ENCODE results near the gene PALLD. TPM values are rescaled to one million over a fixed set of nuclear protein-coding genes. Genes with fewer than 3 reads are reported as not detected.

The PALLD gene
- polyA plus RNA-seq, 3 donors, result 6.1 to 11.8 (median 9.9) TPM

DNA sequence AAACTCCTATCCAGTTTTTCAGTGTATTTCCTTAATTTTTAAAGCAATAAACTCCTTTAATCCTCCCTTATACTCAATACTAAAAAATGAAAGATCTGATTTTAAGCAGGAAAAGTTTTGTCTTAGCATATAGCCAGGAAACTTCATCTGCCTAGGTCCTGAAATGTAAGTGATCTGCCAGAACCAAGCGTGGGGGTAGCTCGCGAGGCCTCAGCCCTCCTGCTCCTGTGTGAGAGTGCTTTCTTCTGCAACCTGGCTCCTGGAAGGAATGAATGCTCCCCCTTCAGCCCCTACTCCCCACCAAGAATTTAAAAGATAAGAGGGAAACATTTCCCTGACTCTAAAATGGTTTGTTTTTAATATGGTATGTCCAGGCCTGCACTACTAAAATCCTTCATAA lies 353.1 kb downstream of the PALLD start:
- Mint-ChIP-seq H3K4me3 (no peak overlapping the region), H3K27me3 (ENCODE audit: low read depth in 3 of 3) (peaks cover 0 to 5% (median under 1%) of the 10 kb centered on the region in 3 donors), H3K27ac (no peak overlapping the region), H3K9me3 (no peaks in the 10 kb centered on the region), H3K36me3 (no peaks in the 10 kb centered on the region), H3K4me1 (peaks cover 49% of the 10 kb centered on the region)
- no peak overlapping the region for H3K4me2 ChIP-seq (replicated peaks; ENCODE audit: extremely low read depth, low read length, poor library complexity, severe bottlenecking)
- TF ChIP-seq, protein P1, sequence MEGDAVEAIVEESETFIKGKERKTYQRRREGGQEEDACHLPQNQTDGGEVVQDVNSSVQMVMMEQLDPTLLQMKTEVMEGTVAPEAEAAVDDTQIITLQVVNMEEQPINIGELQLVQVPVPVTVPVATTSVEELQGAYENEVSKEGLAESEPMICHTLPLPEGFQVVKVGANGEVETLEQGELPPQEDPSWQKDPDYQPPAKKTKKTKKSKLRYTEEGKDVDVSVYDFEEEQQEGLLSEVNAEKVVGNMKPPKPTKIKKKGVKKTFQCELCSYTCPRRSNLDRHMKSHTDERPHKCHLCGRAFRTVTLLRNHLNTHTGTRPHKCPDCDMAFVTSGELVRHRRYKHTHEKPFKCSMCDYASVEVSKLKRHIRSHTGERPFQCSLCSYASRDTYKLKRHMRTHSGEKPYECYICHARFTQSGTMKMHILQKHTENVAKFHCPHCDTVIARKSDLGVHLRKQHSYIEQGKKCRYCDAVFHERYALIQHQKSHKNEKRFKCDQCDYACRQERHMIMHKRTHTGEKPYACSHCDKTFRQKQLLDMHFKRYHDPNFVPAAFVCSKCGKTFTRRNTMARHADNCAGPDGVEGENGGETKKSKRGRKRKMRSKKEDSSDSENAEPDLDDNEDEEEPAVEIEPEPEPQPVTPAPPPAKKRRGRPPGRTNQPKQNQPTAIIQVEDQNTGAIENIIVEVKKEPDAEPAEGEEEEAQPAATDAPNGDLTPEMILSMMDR (IDR thresholded peaks at IDR 0.05), result no peak
- no peaks in the 10 kb centered on the region for H3K9me3 ChIP-seq (replicated peaks in 1 of 2; ENCODE audit: control insufficient read depth in 1 of 2, insufficient read depth in 1 of 2, low read length in 2 of 2)
- no peaks in the 10 kb centered on the region for H3K36me3 ChIP-seq (replicated peaks in 1 of 2; ENCODE audit: control insufficient read depth in 1 of 2, insufficient read depth in 2 of 2, low read length in 2 of 2)
- no CpG with 5 or more reads among the region's 3 CpGs for WGBS (ENCODE audit: insufficient coverage)
- no peak for DNase-seq
- no peak overlapping the region for H3K9ac ChIP-seq (ENCODE audit: insufficient read depth, low read length, poor library complexity, severe bottlenecking)
- H3K4me3 ChIP-seq (replicated peaks in 1 of 3; ENCODE audit: low read depth in 2 of 3, low read length in 3 of 3), result no peak overlapping the region
- no peaks in the 10 kb centered on the region for H3K79me2 ChIP-seq (ENCODE audit: insufficient read depth, low read length)
- no peaks in the 10 kb centered on the region for H3K27me3 ChIP-seq (ENCODE audit: control insufficient read depth in 2 of 2, insufficient read depth in 2 of 2, low read length in 2 of 2)
- intact Hi-C loops (cut with micrococcal nuclease), result no loop called here
- no peak overlapping the region for H3K27ac ChIP-seq (ENCODE audit: low read depth in 1 of 2, low read length in 2 of 2)
- no peaks in the 10 kb centered on the region for H4K20me1 ChIP-seq (ENCODE audit: insufficient read depth, low read length)
- H3K4me1 ChIP-seq (ENCODE audit: control insufficient read depth in 1 of 2, insufficient read depth in 2 of 2, low read length in 2 of 2), result peaks cover 32 to 48% of the 10 kb centered on the region in 2 donors
- H2AFZ ChIP-seq (ENCODE audit: insufficient read depth, low read depth, low read length, poor library complexity, severe bottlenecking), result no peak overlapping the region

DNA sequence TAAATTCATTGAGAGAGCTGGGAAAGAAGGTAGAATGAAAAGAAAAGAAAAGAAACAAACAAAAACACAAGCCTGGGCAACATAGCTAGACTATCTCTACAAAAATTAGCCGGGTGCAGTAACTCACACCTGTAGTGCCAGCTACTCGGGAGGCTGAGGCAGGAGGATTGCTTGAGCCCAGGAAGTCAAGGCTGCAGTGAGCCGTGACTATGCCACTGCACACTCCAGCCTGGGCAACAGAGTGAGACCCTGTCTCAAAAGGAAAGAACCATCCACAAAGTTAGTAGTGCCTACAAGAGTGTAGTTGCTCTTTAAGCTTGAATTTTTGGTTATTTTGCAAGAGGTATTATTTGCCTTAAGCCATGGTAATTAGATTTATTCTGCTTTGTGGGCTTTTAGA lies 355.5 kb downstream of the PALLD start:
- no peak overlapping the region for H2AFZ ChIP-seq (ENCODE audit: insufficient read depth, low read depth, low read length, poor library complexity, severe bottlenecking)
- intact Hi-C loops (cut with micrococcal nuclease), result no loop called here
- no peaks in the 10 kb centered on the region for H3K9me3 ChIP-seq (replicated peaks in 1 of 2; ENCODE audit: control insufficient read depth in 1 of 2, insufficient read depth in 1 of 2, low read length in 2 of 2)
- H4K20me1 ChIP-seq (ENCODE audit: insufficient read depth, low read length), result no peaks in the 10 kb centered on the region
- 93% methylated on average over 3 of the region's 3 CpGs for WGBS (ENCODE audit: insufficient coverage)
- H3K27ac ChIP-seq (ENCODE audit: low read depth in 1 of 2, low read length in 2 of 2), result no peak overlapping the region
- H3K4me1 ChIP-seq (ENCODE audit: control insufficient read depth in 1 of 2, insufficient read depth in 2 of 2, low read length in 2 of 2), result peaks cover 31 to 44% of the 10 kb centered on the region in 2 donors
- no peaks in the 10 kb centered on the region for H3K27me3 ChIP-seq (ENCODE audit: control insufficient read depth in 2 of 2, insufficient read depth in 2 of 2, low read length in 2 of 2)
- peaks cover 0 to 5% (median 0%) of the 10 kb centered on the region in 3 donors for H3K27me3 Mint-ChIP-seq (ENCODE audit: low read depth in 3 of 3)
- H3K4me1 Mint-ChIP-seq, result peaks cover 45% of the 10 kb centered on the region
- no peak overlapping the region for H3K4me2 ChIP-seq (replicated peaks; ENCODE audit: extremely low read depth, low read length, poor library complexity, severe bottlenecking)
- H3K9ac ChIP-seq (ENCODE audit: insufficient read depth, low read length, poor library complexity, severe bottlenecking), result no peak overlapping the region
- H3K36me3 ChIP-seq (replicated peaks in 1 of 2; ENCODE audit: control insufficient read depth in 1 of 2, insufficient read depth in 2 of 2, low read length in 2 of 2), result no peaks in the 10 kb centered on the region
- TF ChIP-seq, protein P1 (IDR thresholded peaks at IDR 0.05), result no peak
- no peaks in the 10 kb centered on the region for H3K79me2 ChIP-seq (ENCODE audit: insufficient read depth, low read length)
- H3K9me3 Mint-ChIP-seq, result no peaks in the 10 kb centered on the region
- DNase-seq, result no peak
- no peak overlapping the region for H3K4me3 ChIP-seq (replicated peaks in 1 of 3; ENCODE audit: low read depth in 2 of 3, low read length in 3 of 3)
- H3K4me3 Mint-ChIP-seq, result no peak overlapping the region
- H3K27ac Mint-ChIP-seq, result peak overlapping the region in 1 of 7 donors; percentile 37
- no peaks in the 10 kb centered on the region for H3K36me3 Mint-ChIP-seq

Measured in CD14-positive monocyte (primary cell).